Measurements from ENCODE around the gene ECPAS.

DNA sequence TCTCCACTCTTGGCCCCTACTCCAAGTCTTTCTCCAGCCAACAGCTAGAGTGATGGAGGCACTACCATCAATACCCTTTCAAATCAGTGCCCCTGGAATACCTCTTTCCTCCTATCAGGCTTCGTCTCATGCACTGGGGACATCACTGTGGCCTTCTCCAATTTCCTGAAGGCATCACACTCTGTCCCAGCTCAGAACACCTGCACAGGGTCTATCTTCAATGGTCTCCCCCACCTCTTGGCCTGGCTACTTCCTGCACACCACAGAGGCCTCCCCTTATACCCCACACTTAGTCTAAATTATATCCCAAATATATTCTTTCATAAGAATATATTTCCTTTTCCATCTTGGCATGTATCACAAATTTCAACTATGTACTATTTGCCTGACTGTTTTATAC is 34.5 kb downstream of the ECPAS start:
- no peak for TF ChIP-seq GATA3 (IDR thresholded peaks at IDR 0.05; ENCODE audit: low read depth, low read length)
- TF ChIP-seq GATA2 (IDR thresholded peaks at IDR 0.05; ENCODE audit: low read depth, low read length): no peak

Measured in SH-SY5Y (cell line).